WTC11 (cell line): ENCODE results near the gene SH2D4B.

ENCODE experiments used
- ELF4 ChIP-seq: sonication (generic); formaldehyde crosslinking; IDR thresholded peaks from 2 replicates; pipeline ENCODE4 v1.8.1; 2022; ENCODE audit warnings: low read depth, mild to moderate bottlenecking, moderate library complexity, missing genetic modification reagents
- FOXJ3 ChIP-seq: sonication (generic); formaldehyde crosslinking; IDR thresholded peaks from 2 replicates; pipeline ENCODE4 v1.9.0; 2021; ENCODE audit warnings: missing genetic modification reagents, mild to moderate bottlenecking, borderline replicate concordance
- FOXP4 ChIP-seq: sonication (generic); formaldehyde crosslinking; IDR thresholded peaks from 2 replicates; pipeline ENCODE4 v1.8.0; 2022; ENCODE audit warnings: mild to moderate bottlenecking, missing genetic modification reagents
- KAT7 ChIP-seq: sonication (generic); formaldehyde crosslinking; IDR thresholded peaks from 2 replicates; pipeline ENCODE4 v1.8.1; 2023; ENCODE audit warnings: missing genetic modification reagents, mild to moderate bottlenecking, borderline replicate concordance
- NR2C2 ChIP-seq: sonication (generic); formaldehyde crosslinking; IDR thresholded peaks from 2 replicates; pipeline ENCODE4 v1.8.0; 2022; ENCODE audit warnings: mild to moderate bottlenecking, missing genetic modification reagents
- SP1 ChIP-seq: sonication (generic); formaldehyde crosslinking; conservative IDR thresholded peaks from 2 replicates; pipeline ENCODE4 v1.8.1; 2022; ENCODE audit warnings: missing genetic modification reagents
- TF ChIP-seq, protein P1 (sequence below): fragments of 200-600 bp; IDR thresholded peaks from 2 replicates; pipeline ENCODE4 v1.8.0; 2022; ENCODE audit warnings: antibody characterized with exemption
- TF ChIP-seq, protein P2 (sequence below): fragments of 250-450 bp; sonication (Bioruptor Pico); IDR thresholded peaks from 2 replicates; pipeline ENCODE4 v1.8.0; 2021; ENCODE audit warnings: mild to moderate bottlenecking
- TF ChIP-seq, protein P3 (sequence below): sonication (generic); formaldehyde crosslinking; IDR thresholded peaks from 2 replicates; pipeline ENCODE4 v1.8.1; 2022; ENCODE audit warnings: low read depth, missing genetic modification reagents, borderline replicate concordance
- TF ChIP-seq, protein P4 (sequence below): sonication (generic); formaldehyde crosslinking; conservative IDR thresholded peaks from 2 replicates; pipeline ENCODE4 v1.8.1; 2022; ENCODE audit warnings: mild to moderate bottlenecking, missing genetic modification reagents

- TF ChIP-seq, protein P1, sequence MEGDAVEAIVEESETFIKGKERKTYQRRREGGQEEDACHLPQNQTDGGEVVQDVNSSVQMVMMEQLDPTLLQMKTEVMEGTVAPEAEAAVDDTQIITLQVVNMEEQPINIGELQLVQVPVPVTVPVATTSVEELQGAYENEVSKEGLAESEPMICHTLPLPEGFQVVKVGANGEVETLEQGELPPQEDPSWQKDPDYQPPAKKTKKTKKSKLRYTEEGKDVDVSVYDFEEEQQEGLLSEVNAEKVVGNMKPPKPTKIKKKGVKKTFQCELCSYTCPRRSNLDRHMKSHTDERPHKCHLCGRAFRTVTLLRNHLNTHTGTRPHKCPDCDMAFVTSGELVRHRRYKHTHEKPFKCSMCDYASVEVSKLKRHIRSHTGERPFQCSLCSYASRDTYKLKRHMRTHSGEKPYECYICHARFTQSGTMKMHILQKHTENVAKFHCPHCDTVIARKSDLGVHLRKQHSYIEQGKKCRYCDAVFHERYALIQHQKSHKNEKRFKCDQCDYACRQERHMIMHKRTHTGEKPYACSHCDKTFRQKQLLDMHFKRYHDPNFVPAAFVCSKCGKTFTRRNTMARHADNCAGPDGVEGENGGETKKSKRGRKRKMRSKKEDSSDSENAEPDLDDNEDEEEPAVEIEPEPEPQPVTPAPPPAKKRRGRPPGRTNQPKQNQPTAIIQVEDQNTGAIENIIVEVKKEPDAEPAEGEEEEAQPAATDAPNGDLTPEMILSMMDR: no peak
- TF ChIP-seq, protein P2, sequence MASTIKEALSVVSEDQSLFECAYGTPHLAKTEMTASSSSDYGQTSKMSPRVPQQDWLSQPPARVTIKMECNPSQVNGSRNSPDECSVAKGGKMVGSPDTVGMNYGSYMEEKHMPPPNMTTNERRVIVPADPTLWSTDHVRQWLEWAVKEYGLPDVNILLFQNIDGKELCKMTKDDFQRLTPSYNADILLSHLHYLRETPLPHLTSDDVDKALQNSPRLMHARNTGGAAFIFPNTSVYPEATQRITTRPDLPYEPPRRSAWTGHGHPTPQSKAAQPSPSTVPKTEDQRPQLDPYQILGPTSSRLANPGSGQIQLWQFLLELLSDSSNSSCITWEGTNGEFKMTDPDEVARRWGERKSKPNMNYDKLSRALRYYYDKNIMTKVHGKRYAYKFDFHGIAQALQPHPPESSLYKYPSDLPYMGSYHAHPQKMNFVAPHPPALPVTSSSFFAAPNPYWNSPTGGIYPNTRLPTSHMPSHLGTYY (CRISPR knock-in tag): no peak
- TF ChIP-seq KAT7 (CRISPR knock-in tag) (no peak), ELF4 (CRISPR knock-in tag) (no peak), SP1 (CRISPR knock-in tag) (no peak), FOXJ3 (CRISPR knock-in tag) (no peak), NR2C2 (CRISPR knock-in tag) (no peak), FOXP4 (CRISPR knock-in tag) (no peak)
- TF ChIP-seq, protein P3, sequence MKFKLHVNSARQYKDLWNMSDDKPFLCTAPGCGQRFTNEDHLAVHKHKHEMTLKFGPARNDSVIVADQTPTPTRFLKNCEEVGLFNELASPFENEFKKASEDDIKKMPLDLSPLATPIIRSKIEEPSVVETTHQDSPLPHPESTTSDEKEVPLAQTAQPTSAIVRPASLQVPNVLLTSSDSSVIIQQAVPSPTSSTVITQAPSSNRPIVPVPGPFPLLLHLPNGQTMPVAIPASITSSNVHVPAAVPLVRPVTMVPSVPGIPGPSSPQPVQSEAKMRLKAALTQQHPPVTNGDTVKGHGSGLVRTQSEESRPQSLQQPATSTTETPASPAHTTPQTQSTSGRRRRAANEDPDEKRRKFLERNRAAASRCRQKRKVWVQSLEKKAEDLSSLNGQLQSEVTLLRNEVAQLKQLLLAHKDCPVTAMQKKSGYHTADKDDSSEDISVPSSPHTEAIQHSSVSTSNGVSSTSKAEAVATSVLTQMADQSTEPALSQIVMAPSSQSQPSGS (CRISPR knock-in tag): no peak
- TF ChIP-seq, protein P4, sequence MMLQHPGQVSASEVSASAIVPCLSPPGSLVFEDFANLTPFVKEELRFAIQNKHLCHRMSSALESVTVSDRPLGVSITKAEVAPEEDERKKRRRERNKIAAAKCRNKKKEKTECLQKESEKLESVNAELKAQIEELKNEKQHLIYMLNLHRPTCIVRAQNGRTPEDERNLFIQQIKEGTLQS: no peak
Measured at GRCh38 chr10:80671847-80672246, 134.1 kb downstream of the SH2D4B start.
